CD4-positive, alpha-beta T cell treated with Interleukin-4 for 4 hours (primary cell): ENCODE data around the gene FBXL7.

Source experiments
- DNase-seq: peaks from one replicate; pipeline ENCODE4 v3.0.0-alpha.2; 2020

The FBXL7 gene

DNA sequence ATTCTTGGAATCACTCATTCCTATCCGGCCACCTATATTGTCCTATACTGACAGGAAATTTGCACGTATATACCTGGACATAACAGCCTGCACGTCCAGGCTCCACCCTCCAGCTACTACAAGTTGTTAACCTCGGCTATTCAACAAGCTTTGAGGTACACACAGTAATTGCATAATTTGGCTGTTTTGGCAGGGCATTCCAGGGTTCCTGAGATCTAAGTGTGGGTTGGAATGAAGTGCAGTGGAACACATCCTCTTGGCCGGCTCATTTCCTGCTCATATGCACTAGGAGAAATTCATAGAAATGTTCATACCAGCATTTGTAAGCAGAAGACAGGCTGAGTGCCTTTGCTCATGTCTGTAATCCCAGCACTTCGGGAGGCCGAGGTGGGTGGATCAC is 222.3 kb downstream of the FBXL7 start:
- DNase-seq, result no peak

DNA sequence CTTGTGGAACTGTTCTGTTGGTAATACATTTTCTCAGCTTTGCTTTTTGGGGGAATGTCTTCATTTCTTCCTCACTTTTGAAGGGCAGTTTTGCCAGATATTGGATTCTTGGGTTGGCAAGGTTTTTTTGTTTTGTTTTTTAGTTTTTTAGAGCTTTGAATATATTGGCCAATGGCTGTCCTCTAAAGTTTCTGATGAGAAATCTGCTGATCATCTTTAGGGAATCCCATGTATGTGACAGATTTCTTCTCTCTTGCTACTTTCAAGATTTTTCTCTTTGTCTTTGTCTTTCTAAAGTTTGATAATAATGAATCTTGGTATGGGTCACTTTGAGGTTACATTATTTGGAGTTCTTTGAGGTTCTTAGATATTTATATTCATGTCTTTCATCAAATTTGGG is 227.4 kb downstream of the FBXL7 start:
- no peak for DNase-seq

DNA sequence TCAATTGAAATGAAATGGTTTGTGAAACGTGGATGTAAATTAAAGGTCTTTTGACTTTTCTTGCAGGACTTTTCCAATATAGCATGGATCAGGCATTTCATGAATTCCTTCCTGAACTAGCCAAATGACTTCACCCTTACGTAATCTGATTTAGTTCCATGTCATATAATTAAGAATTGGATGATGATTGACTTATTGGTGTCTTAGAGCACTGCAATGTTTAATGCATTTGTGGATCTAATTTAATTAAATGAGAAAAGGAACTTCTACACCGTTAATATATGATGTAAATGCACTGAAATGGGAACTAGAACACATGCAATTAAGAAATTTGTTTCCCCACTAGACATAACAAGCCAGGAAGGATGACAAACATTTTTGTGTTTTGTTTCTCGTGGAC is 228.8 kb downstream of the FBXL7 start:
- DNase-seq, result no peak

DNA sequence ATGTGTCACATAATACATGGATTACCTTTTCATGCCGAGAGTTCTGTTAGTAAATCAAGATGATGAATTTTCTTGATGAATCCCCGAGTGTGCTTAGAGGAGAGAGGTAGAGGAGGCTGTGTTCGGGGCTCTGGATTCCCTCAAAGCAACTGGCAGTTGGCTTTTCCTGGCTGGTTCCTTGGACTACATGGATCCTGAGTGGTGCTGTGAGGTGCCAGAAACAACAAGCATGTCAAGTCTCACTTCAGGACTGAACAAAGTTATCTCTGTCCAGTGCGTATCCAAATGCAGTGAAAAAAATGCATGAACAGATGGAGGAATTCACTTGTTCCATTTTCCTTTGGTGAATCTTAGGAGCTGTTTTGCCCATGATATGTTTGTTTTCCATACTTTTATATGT is 231.7 kb downstream of the FBXL7 start:
- no peak for DNase-seq

DNA sequence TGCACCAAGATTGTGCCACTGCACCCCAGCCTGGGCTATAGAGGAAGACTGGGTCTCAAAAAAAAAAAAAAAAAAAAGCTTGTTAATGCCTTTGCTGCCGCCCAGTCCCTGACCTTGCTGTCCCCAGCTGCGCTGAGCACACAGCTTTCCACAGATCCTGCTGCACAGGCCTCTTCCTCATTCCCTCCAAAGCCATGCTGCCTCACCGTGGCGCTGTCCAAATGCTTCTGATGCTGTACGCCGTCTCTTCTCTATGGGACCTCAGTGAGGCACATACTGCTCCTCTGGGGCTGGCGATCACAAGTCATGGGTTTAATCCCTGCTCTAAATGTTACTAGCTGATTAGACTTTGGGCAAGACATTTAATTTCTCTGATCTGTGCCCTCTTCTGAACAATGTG is 234.1 kb downstream of the FBXL7 start:
- no peak for DNase-seq

DNA sequence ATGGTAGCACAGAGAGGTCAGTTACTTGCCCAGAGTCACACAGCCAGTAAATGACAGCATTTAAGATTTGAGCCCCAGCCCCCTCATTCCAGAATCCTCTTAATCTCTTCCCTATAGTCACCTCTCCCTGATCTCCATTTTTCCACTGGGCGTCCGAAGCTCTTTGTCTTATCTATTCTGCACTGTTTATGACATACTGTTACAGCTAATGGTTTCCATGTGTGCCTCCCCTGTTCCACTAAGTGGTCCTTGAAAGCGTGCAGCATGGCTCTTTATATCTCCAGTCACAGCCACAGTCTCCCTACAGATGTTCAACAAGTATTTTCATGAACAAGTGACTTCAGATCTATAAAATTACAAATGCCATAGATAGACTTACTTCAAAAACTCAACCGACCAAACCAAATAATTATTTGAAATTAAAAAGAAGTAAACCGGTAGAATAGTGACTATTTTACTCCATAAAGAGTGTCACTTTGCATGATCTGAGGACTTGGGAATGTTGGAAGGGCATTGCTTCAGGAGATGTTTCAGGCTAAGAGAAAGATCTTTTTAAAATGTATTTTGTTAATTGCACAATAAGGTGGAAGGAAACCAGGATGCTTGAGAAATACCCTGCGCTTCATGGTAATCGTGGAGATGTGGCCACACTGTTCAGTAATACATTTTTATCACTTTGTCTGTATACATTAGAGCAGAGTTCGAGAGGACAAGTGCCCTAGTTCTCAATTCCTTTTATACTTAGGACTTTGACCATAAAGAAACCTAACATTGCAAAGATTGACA is 237.2 kb downstream of the FBXL7 start:
- DNase-seq, result no peak

DNA sequence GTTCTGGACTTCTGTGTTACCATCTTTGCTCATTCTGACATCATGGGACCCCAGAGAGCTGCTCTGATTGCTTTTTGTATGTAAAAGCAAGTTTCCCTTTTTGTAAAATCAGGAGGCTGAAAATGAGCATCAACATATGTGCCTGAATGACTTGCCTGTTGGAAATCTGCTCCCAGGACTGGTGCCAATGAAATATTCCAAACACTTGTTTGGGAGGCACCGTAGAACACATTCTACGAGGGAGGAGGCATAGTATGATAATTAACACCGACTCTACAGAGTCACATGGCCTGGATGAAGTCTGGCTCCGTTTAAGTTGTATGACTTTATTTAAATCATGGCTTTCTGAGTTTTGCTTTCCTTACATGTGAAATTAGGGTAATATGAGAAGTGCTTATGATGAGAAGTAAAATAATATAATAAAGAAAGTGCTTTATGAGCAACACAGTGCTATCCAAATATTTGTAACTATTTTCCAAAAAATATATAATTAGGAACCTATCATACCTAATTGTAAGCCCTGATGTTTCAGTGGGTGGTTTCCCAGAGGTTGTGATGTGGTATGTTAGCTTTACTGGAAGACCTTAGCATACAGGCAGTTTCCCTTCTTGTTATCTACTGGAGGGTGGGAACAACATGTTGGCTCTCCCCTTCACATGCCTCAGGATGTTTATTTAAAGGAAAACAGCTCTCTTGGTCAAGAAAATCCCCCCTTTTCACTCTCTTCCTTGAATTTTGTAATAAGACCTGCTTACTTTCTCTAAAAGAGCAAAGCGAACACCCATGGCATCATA is 238.1 kb downstream of the FBXL7 start:
- no peak for DNase-seq

DNA sequence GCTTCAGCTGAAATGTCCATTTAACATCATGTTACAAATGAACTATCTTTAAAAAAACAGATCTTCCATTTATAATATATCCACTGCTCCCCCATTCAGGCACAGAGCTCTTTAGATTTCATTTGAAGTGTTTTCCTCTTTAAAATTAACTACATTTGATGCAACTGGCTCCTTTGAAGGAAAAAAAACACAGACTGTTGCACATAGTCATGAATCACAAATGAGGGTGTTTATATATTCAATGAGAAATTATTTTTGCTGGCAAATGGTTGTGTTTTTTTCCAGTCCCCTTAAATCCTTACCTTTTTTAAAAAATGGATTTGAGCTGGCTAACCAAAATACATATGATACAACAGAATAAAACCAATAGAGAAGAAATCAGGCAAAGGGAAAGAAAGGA is 240.4 kb downstream of the FBXL7 start:
- DNase-seq, result no peak

DNA sequence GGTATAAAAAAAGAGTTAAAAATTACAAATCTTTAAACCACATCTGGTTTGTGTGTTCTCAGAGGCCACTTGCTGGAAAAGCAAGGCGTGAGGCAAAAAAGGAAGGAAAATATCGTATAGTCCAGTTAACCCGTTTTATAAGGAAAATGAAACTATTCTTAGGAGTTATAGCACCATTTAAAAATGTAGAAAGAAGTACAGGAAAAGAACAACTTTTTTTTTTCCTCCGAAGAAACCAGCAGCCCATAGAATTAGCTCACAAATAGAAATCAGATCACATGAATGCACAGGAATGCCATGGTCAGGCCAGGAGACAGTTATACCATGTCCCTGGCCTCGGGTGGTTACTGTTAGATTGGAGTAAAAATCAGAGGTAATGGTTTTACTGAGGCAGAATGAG is 241.6 kb downstream of the FBXL7 start:
- no peak for DNase-seq

DNA sequence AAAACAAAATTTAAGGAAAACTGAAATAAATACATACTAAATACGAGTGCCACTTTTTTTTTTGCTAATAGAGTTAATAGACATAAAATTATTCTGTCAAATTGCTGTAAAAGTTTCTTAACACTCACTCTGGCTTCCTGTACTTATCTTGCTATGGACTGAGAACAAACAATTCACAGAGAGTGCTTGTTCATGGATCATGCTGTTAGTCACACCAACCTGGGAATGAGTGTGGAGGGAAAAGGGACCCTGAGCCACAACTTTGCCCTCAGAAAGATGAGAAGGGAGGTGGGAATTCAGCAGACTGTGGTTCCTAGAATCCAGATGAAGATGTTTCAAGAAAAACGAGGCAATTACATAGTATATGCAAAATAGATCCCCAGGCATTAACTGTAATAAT is 246.9 kb downstream of the FBXL7 start:
- no peak for DNase-seq

DNA sequence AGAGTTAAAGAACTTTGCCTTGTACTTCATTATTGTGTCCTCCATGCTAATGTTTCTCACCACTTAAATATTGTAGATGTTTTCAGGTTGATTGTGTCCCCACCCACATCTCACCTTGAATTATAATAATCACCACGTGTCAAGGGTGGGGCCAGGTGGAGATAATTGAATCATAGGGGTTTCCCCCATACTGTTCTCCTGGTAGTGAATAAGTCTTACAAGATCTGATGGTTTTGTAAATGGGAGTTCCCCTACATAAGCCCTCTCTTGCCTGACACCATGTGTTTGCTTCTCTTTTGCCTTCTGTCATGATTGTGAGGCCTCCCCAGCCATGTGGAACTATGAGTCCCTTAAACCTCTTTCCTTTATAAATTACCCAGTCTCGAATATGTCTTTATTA is 248.3 kb downstream of the FBXL7 start:
- DNase-seq, result no peak

DNA sequence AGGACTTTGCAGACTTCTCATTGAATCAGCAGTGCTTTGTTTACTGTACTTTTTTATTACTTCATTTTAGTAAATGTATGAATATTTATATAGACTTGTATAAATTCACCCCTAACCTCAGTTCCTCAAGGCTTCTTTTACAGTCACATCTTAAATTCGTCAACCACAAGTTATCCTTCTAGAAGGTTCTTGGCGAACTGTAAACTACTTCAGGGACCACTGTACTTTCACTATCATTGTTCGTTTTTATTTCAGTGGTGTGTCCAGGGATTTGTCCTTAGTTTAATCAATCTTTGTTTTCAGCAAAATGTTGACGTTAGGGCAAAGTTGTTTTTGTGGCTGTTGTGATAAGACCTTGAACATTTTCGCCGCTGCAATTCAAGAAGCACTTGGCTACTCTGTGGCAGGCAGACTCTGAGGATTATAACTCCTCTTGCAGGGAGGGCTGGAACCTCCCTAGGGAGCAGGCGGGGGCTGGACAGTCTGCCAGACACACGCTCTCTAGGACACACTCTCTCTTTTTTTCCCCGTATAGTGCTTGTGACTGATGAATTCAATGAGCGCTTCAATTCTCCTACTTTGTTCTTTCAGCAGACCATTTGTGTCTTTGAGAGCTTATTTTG is 252.8 kb downstream of the FBXL7 start:
- no peak for DNase-seq

DNA sequence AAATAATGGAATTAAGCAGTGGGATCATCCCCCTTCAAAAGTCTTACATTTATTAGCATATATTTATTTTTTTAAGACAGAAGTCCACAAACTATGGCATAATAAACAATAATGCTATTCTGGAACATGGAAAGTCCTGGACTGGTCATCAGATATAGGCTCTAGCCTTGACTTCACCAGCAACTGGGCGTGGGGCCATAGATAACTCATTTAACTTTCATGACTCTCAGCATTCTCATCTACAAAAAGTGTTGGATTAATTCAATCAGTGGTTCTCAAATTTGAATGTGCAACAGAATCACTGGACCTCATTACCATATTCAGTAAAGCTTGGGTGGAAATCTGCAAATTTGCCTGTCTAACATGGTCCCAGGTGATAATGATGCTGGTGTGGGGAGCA is 253.8 kb downstream of the FBXL7 start:
- no peak for DNase-seq

DNA sequence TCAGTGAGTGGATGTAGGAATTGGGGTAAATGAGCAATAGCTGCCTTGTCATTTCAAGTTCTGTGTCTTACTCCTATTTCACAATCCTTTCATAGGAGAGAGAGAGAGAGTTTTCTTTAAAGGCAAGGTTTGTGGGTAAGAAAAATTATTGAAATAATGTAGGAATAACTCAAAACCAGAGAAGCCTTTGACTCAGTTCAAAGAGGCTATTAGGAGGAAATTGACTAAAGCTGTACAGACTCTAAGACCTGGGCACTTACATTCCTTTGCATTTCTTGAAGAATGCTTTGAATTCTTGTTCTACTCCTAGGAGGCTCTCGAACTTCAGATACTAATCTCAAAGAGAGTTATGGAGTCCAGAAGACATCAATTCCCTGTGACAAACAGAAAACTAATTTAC is 257.1 kb downstream of the FBXL7 start:
- no peak for DNase-seq

DNA sequence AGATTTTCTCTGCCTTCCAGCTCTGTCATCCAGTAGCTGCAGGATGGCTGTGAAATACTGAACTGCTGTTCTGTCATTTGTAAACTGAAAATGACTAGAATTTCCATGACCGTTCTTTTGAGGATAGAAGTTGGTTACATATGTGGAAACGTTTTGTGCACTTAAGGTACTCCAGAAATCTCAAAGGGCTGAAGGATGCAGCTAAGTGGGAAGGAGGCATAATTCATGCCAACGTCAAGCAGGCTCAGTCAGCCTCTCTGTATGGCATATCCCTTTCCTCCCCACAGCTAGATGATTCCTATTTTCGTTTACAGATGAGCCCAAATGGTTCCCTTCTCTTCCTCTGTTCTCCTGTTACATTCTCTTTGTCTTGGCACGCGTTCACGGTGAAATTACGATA is 257.6 kb downstream of the FBXL7 start:
- DNase-seq, result no peak

DNA sequence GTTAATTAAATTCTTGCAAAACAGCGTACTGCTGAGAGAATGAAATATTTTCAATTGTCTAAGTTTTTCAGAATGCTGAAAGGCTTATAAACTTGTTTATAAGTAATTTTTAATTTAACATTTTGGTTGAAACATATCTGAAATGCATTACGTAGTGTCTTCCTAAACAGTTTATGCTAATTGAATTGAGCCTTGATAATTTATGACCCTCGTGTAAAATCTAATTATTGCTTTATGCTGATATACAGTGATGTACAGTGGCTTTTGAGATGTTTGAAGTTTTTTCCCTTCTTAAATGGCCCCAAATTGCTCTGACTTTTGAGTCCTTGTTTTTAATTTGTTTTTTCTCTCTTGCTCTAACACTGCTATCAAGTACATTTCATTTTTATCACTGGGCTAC is 262.7 kb downstream of the FBXL7 start:
- DNase-seq, result no peak

DNA sequence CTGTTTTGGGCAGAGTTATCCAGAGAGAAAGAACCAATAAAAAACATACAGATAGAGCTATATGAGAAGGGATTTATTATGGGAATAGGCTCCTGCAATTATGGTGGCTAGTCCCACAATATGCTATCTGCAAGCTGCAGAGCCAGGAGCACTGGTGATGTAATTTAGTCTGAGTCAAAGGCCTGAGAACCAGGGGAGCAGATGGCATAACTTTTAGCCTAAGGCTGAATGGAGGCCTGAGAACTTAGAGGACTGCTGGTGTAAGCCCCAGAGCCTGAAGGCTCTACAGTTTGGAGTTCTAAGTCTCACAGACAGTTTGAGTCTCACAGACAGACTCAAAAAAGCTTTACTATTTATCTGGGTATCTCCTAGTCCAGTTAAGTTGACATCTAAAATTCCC is 263.8 kb downstream of the FBXL7 start:
- DNase-seq, result no peak

DNA sequence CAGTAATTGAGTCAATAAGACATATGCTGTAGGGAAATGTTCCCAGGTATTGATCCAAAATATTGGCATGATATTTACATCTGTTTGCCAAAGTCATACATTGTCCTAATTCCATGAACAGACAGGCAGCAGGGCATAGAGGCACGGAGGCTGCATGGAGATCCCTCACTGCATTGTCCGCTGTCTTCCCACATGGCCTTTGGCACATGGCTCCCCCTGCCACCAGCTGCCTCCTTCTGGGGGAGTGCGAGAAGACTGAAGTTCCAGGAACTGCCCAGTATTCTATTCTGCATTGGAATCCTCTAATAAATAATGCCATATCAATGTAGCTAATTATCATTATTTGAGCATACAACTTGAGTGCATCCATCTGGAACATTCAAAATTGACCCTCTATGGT is 269.0 kb downstream of the FBXL7 start:
- no peak for DNase-seq

DNA sequence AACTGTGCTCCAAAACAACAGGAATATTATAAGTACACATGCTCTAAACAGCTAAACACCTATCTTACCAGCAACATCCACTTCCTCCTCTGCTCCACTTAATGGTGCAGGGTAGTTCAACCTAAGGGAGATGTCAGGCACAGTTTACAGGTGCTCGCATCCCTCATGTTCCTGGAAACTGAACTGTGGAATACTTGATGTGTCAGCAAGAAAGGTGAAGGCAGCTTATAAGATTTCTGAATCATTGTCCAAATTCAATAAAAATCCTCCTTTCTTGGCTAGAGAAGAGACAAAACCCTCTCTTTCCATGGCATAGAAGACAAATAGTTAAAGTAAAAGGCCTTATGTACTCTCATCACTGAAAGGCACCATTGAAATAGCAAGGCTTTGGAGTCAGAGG is 272.2 kb downstream of the FBXL7 start:
- DNase-seq, result no peak

DNA sequence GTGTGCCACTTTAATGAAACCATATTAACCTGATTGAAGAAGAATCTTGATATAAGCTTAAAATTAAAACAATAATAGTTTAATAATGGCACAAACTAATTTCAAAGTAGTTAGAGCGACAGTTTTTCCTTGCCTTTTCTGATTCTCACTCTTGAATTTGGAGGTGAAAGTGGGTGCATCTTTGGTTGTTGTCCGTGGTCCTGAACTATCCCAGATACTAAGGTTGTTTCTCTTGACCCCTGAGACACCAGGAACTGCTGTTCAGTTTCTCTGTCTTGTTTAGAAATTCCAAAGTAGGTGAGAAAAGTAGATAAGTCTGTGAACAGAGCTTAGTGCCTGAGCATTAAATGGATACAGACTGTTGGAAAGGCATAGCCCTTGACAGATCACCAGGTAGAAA is 274.7 kb downstream of the FBXL7 start:
- no peak for DNase-seq

DNA sequence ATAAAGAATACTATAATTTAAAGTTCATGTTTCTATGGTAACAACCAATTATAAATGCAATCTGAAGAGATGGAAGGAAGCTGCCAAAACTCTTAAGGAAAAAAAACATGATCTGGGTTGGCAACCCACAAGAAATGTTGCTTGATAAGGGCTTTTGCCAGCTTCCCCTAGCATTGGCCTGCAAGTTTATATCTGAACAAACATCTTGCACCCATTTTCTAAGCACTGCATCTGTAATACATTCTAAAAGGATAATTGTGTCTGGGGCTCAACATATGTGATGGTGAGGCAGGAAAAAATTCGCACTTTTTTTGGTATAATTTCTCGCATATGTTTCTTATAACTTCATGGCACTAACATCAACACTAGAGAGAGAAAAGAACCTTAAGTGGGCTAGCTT is 276.4 kb downstream of the FBXL7 start:
- DNase-seq, result no peak

DNA sequence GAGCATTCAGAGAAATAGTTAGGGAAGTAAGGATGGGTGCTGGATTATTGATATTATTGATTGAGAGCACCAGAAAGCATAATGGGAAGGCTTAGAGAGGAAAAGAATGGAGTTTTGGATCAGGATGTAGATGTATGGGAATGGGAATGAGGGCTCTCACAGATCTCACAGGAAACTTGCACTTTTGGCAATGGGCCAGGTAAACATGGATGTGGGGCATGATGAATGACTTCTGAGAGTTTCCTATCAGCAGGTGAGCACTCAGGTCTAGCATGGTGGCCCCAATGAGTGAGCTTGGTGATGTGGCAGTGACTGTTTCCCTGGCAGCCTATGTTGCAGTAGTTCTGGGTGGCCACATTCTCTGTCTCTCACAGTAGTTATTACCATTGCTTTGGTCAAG is 283.8 kb downstream of the FBXL7 start:
- DNase-seq, result no peak

DNA sequence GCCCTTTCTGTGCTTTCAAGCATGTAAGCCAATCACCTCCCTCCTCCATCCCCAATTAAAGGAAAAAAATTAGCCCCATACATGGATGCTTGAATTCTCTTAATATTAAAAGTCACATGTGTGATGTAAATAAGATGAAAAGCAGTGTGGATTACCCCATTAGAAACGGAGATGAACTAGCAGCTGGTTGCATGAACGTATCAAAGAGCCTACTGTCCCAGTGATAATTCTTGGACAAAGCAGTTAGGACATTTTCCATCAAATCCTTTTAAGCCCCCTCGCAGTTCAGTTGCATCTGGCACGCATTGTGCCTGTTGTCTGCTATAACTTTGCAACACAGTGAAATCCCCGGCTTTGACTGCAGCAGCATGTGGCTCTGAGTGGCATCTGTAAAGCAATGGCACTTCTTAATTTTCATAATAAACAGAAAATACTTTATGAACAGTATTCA is 285.6 kb downstream of the FBXL7 start:
- no peak for DNase-seq

DNA sequence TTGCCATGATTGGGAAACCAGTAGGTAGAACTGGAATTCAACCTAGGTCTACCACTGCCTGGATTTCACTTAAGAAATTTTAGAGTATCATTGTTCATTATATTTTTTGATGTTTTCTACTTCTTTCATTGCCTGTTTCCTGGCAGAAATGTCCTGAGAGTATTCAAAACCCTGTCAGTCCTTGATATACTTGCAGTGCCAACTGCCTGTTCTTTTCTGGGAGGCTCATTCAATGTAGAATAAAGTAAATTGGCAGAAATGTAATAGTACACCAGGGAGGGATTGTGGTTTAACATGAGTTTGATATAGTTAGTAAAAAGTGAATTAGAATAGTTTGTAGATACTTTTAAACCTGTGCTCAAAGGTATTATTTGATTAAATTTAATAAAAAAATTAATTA is 286.3 kb downstream of the FBXL7 start:
- no peak for DNase-seq
